IMR-90 (cell line): ENCODE data around the gene PCED1A. TPM values are rescaled to one million over a fixed set of nuclear protein-coding genes. Genes with fewer than 3 reads are reported as not detected.

Source experiments
- ATAC-seq: fragments of 200-7000 bp; cut with Tn5 transposase; 2 replicates; pipeline ENCODE4 v1.9.1; 2020; ENCODE audit warnings: low read depth, mild to moderate bottlenecking, moderate library complexity
- BruUV-seq: library from RNA; stranded (reverse); fragments of 400-500 nt; replicated peaks from 2 replicates; lab custom pipeline; 2021; lab: Mats Ljungman, UMichigan
- CTCF ChIA-PET: fragments of 300-600 bp; formaldehyde crosslinking; extraction: SDS; loops from one replicate; lab custom pipeline; 2021; ENCODE audit warnings: antibody characterized with exemption; lab: Yijun Ruan, JAX
- POLR2A ChIA-PET: fragments of 300-600 bp; sonication (Branson Sonifier 250); formaldehyde crosslinking; loops from one replicate; lab custom pipeline; 2022; ENCODE audit warnings: antibody characterized with exemption; ENCODE audit not compliant: unreplicated experiment; lab: Charles Lee
- DNase-seq: peaks from one replicate; pipeline ENCODE4 v3.0.0; 2013
- H2AFZ ChIP-seq: replicated peaks from 2 replicates; pipeline ENCODE3; 2013; ENCODE audit warnings: low read length, mild to moderate bottlenecking; ENCODE audit not compliant: poor library complexity
- H2AK5ac ChIP-seq: 2 replicates; pipeline ENCODE4 v1.6.1; 2013; ENCODE audit warnings: low read depth, low read length, inconsistent platforms
- H2AK9ac ChIP-seq: replicated peaks from 2 replicates; pipeline ENCODE3; 2013; ENCODE audit warnings: mild to moderate bottlenecking, low read depth, low read length, moderate library complexity; ENCODE audit not compliant: poor library complexity
- H2BK120ac ChIP-seq: 2 replicates; pipeline ENCODE4 v1.6.1; 2013; ENCODE audit warnings: low read depth, low read length, inconsistent platforms
- H2BK15ac ChIP-seq: 3 replicates; pipeline ENCODE4 v1.6.1; 2013; ENCODE audit warnings: low read depth, low read length, inconsistent platforms
- H2BK20ac ChIP-seq: 2 replicates; pipeline ENCODE4 v1.6.1; 2013; ENCODE audit warnings: low read depth, mild to moderate bottlenecking, inconsistent platforms, low read length, moderate library complexity
- H2BK5ac ChIP-seq: 2 replicates; pipeline ENCODE4 v1.6.1; 2013; ENCODE audit warnings: mild to moderate bottlenecking, low read depth, low read length, inconsistent platforms; ENCODE audit not compliant: poor library complexity, severe bottlenecking
- H3K14ac ChIP-seq: replicated peaks from 2 replicates; pipeline ENCODE4 v1.6.1; 2013; ENCODE audit warnings: low read depth, low read length, inconsistent platforms
- H3K18ac ChIP-seq: 2 replicates; pipeline ENCODE4 v1.6.1; 2013; ENCODE audit warnings: low read depth, low read length, control low read depth
- H3K23ac ChIP-seq: 2 replicates; pipeline ENCODE4 v1.6.1; 2013; ENCODE audit warnings: low read depth, low read length, inconsistent platforms
- H3K27ac ChIP-seq: 2 replicates; pipeline ENCODE4 v1.5.1; 2013; ENCODE audit warnings: mild to moderate bottlenecking, control low read depth, low read length; ENCODE audit not compliant: insufficient read depth
- H3K27me3 ChIP-seq: 2 replicates; pipeline ENCODE4 v1.6.1; 2013; ENCODE audit warnings: low read length; ENCODE audit not compliant: control insufficient read depth, insufficient read depth
- H3K36me3 ChIP-seq: 2 replicates; pipeline ENCODE4 v1.6.1; 2013; ENCODE audit warnings: low read length, mixed read lengths; ENCODE audit not compliant: control insufficient read depth, insufficient read depth
- H3K4ac ChIP-seq: 2 replicates; pipeline ENCODE4 v1.6.1; 2013; ENCODE audit warnings: low read depth, low read length, inconsistent platforms
- H3K4me1 ChIP-seq: 2 replicates; pipeline ENCODE4 v1.6.1; 2013; ENCODE audit warnings: low read length, mixed read lengths; ENCODE audit not compliant: control insufficient read depth, insufficient read depth
- H3K4me2 ChIP-seq: 2 replicates; pipeline ENCODE4 v1.6.1; 2013; ENCODE audit warnings: low read depth, mild to moderate bottlenecking, control low read depth, low read length, moderate library complexity
- H3K4me3 ChIP-seq: 2 replicates; pipeline ENCODE4 v1.5.1; 2013; ENCODE audit warnings: low read depth, mild to moderate bottlenecking, control low read depth, low read length, moderate library complexity; ENCODE audit not compliant: insufficient read depth
- H3K56ac ChIP-seq: 2 replicates; pipeline ENCODE4 v1.6.1; 2013; ENCODE audit warnings: low read length, inconsistent platforms; ENCODE audit not compliant: insufficient read depth; ENCODE audit errors: extremely low read depth
- H3K79me1 ChIP-seq, 2 experiments: 2 replicates each; pipeline ENCODE4 v1.6.1; 2013; ENCODE audit warnings: low read length in 2 of 2, inconsistent platforms in 1 of 2, low read depth in 1 of 2
- H3K9ac ChIP-seq: 2 replicates; pipeline ENCODE4 v1.6.1; 2013; ENCODE audit warnings: low read depth, low read length, control low read depth
- H3K9me1 ChIP-seq: 2 replicates; pipeline ENCODE4 v1.6.1; 2013; ENCODE audit warnings: low read length, inconsistent platforms; ENCODE audit not compliant: insufficient read depth
- H3K9me3 ChIP-seq: 2 replicates; pipeline ENCODE4 v1.6.1; 2013; ENCODE audit warnings: low read length; ENCODE audit not compliant: control insufficient read depth, insufficient read depth
- H4K20me1 ChIP-seq: 2 replicates; pipeline ENCODE4 v1.6.1; 2013; ENCODE audit warnings: low read length, inconsistent platforms; ENCODE audit not compliant: insufficient read depth
- H4K5ac ChIP-seq: 2 replicates; pipeline ENCODE4 v1.6.1; 2013; ENCODE audit warnings: mild to moderate bottlenecking, low read depth, low read length, control low read depth
- H4K8ac ChIP-seq, 2 experiments: 2 replicates each; pipeline ENCODE4 v1.6.1; 2013; ENCODE audit warnings: low read depth in 2 of 2, low read length in 2 of 2, control low read depth in 1 of 2, inconsistent platforms in 1 of 2
- H4K91ac ChIP-seq: 2 replicates; pipeline ENCODE4 v1.6.1; 2013; ENCODE audit warnings: low read depth, low read length, inconsistent platforms; ENCODE audit not compliant: insufficient read depth
- BHLHE40 ChIP-seq: fragments of 150-350 bp; IDR thresholded peaks from 2 replicates; pipeline ENCODE4 v1.6.1; 2016; ENCODE audit warnings: mild to moderate bottlenecking, low read depth, low read length
- CEBPB ChIP-seq: IDR thresholded peaks from 2 replicates; pipeline ENCODE4 v1.6.1; 2012; ENCODE audit warnings: low read depth, low read length, improper control_type of control experiment
- CHD1 ChIP-seq: IDR thresholded peaks from 2 replicates; pipeline ENCODE4 v1.6.1; 2012; ENCODE audit warnings: low read depth, low read length, improper control_type of control experiment
- FOS ChIP-seq: fragments of 150-350 bp; IDR thresholded peaks from 2 replicates; pipeline ENCODE4 v1.6.1; 2016; ENCODE audit warnings: low read depth, low read length
- MAFK ChIP-seq: IDR thresholded peaks from 2 replicates; pipeline ENCODE4 v1.6.1; 2012; ENCODE audit warnings: low read depth, low read length, improper control_type of control experiment
- MAZ ChIP-seq: IDR thresholded peaks from 2 replicates; pipeline ENCODE4 v1.6.1; 2012; ENCODE audit warnings: low read depth, mild to moderate bottlenecking, low read length, improper control_type of control experiment, moderate library complexity, borderline replicate concordance
- MXI1 ChIP-seq: IDR thresholded peaks from 2 replicates; pipeline ENCODE4 v1.6.1; 2012; ENCODE audit warnings: low read depth, mild to moderate bottlenecking, low read length, moderate library complexity, borderline replicate concordance
- NFE2L2 ChIP-seq: fragments of 150-350 bp; IDR thresholded peaks from 2 replicates; pipeline ENCODE4 v1.6.1; 2016; ENCODE audit warnings: low read depth, mild to moderate bottlenecking, low read length
- POLR2A ChIP-seq: IDR thresholded peaks from 2 replicates; pipeline ENCODE4 v1.6.1; 2012; ENCODE audit warnings: mild to moderate bottlenecking, low read depth, low read length
- RAD21 ChIP-seq: IDR thresholded peaks from 2 replicates; pipeline ENCODE4 v1.6.1; 2012; ENCODE audit warnings: low read length, improper control_type of control experiment
- RCOR1 ChIP-seq: IDR thresholded peaks from 2 replicates; pipeline ENCODE4 v1.6.1; 2012; ENCODE audit warnings: mild to moderate bottlenecking, low read length, improper control_type of control experiment; ENCODE audit not compliant: insufficient replicate concordance
- SMC3 ChIP-seq: fragments of 150-350 bp; IDR thresholded peaks from 2 replicates; pipeline ENCODE4 v1.6.1; 2016; ENCODE audit warnings: low read depth, mild to moderate bottlenecking, antibody characterized with exemption, low read length, moderate library complexity
- WGBS, 2 experiments: methylation state at CpG; one replicate each; pipeline versions ENCODE4 v1.1.5 to v1.1.7; 2013; ENCODE audit warnings: missing lambda C conversion rate in 2 of 2; ENCODE audit not compliant: insufficient read length in 1 of 2; ENCODE audit errors: extremely low coverage in 2 of 2; 5-methylcytosine and 5-hydroxymethylcytosine counted together
- dilution Hi-C: fragments of 300-500 bp; cut with HindIII; formaldehyde crosslinking; loops from one replicate; pipeline ENCODE4 v1.14.3; 2018; ENCODE audit warnings: low sequenced_read_pairs; ENCODE audit not compliant: unreplicated experiment
- in situ Hi-C: fragments of 300-500 bp; cut with MboI; formaldehyde crosslinking; loops from 3 replicates; pipeline ENCODE4 v1.14.3; 2019; ENCODE audit warnings: low sequenced_read_pairs, inconsistent platforms, mixed read lengths
- intact Hi-C: fragments of 100-400 bp; cut with micrococcal nuclease; formaldehyde crosslinking; loops from 2 replicates; pipeline ENCODE4 v1.10.0; 2022
- polyA plus RNA-seq, 3 experiments: library from polyadenylated mRNA; depleted of rRNA; stranded (reverse); fragments of >200 nt; gene quantifications; 2 replicates each; pipeline ENCODE4 v1.2.3, GENCODE V29; 2012; ENCODE audit warnings: low replicate concordance in 1 of 3
- total RNA-seq: library from RNA; depleted of rRNA; stranded (reverse); fragments of >200 nt; gene quantifications from 2 replicates; pipeline ENCODE4 v1.2.3, GENCODE V29; 2012
- TF ChIP-seq, protein P1 (sequence below): conservative IDR thresholded peaks from 2 replicates; pipeline ENCODE4 v1.5.1; 2012; ENCODE audit warnings: mild to moderate bottlenecking, low read depth, low read length, improper control_type of control experiment
- TF ChIP-seq, protein P2 (sequence below): fragments of 150-350 bp; IDR thresholded peaks from 2 replicates; pipeline ENCODE4 v1.6.1; 2016; ENCODE audit warnings: low read depth, mild to moderate bottlenecking, low read length, moderate library complexity, borderline replicate concordance
- TF ChIP-seq, protein P3 (sequence below): fragments of 150-350 bp; IDR thresholded peaks from 2 replicates; pipeline ENCODE4 v1.6.1; 2017; ENCODE audit warnings: mild to moderate bottlenecking, antibody characterized with exemption, low read length, low read depth

Gene PCED1A
- total and polyA plus RNA-seq, 2 of the 4 experiments (the other 2 are of a cell fraction): 9.7 to 33.4 TPM

DNA sequence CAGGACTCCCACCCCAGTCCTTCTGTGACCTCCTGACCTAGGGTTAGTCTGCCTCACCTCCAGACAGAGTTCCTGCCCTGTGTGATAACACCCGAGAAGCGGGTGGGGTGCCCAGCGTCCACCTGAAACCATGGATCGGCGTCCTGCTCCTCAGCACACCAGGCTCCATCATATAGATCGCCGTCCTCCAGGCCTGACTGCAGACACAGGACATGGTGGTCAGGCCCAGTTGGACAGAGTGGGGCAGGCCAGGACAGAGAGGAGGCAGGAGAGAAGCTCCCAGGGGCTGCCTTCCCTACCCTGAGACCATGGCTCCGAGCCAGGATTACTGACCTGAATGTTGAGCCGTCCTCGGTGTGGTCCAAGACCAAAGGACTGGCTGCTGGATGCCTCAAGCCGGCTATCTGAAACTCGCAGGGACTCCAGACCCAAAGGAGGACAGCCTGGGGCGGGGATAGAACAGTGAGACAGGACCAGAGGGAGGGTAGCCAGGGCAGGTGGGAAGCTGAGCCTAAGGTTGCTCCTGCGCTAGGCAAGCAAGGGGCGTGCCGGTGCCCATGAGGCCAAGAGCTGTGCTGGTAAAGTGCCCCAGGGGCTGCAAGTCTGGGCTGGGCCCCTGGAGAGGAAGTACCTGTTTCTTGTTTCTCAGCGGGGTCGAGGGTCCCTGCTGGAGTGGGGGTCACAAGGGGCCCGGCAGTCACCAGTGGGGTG lies 42.2 kb downstream of the PCED1A start:
- no peaks in the 10 kb centered on the region; the same call in 1 of the 2 replicates for H3K36me3 ChIP-seq
- no peaks in the 10 kb centered on the region; the same call in 1 of the 2 replicates for H3K4me1 ChIP-seq
- H2AK9ac ChIP-seq: no peak overlapping the region
- no peak overlapping the region for H3K4me2 ChIP-seq
- ATAC-seq (no peak), DNase-seq (no peak)
- no peak overlapping the region for H3K23ac ChIP-seq
- peaks cover 41% of the 10 kb centered on the region for H3K27me3 ChIP-seq
- H2AFZ ChIP-seq: no peak overlapping the region
- POLR2A ChIA-PET: interaction anchor here (0.5 kb wide), 1 partner anchor 374 kb away, joined by 4 read pairs; no protein-coding TSS in a partner anchor
- H4K8ac ChIP-seq: no peak overlapping the region
- BruUV-seq: no TSS peak
- H2BK20ac ChIP-seq: no peak overlapping the region
- intact Hi-C loops: no loop called here
- no peak overlapping the region for H3K9ac ChIP-seq
- no peaks in the 10 kb centered on the region for H3K79me1 ChIP-seq
- no peak overlapping the region for H3K4me3 ChIP-seq
- no peak overlapping the region for H4K91ac ChIP-seq
- dilution Hi-C loops: no loop called here
- H3K18ac ChIP-seq: no peak overlapping the region
- H2AK5ac ChIP-seq: no peak overlapping the region
- no peak overlapping the region for H2BK120ac ChIP-seq
- no peaks in the 10 kb centered on the region for H4K20me1 ChIP-seq
- H2BK15ac ChIP-seq: no peak overlapping the region
- H3K56ac ChIP-seq: no peak overlapping the region
- 0 out of 2 replicates have a peak, but pooled peaks cover 7% of the 10 kb centered on the region for H3K9me3 ChIP-seq
- H2BK5ac ChIP-seq: no peak overlapping the region
- H3K14ac ChIP-seq: no peak overlapping the region
- no peak overlapping the region for H3K4ac ChIP-seq
- H3K27ac ChIP-seq: no peak overlapping the region
- no peaks in the 10 kb centered on the region for H3K9me1 ChIP-seq
- H4K5ac ChIP-seq: no peak overlapping the region
- WGBS, 2 experiments: 93% methylated on average over 8 of the region's 19 CpGs; no CpG with 5 or more reads in 1 of the 2 experiments
- CTCF ChIA-PET: no interaction called here
- in situ Hi-C loops: no loop called here
- no peak for TF ChIP-seq MXI1
- no peak for TF ChIP-seq FOS
- TF ChIP-seq, protein P1, sequence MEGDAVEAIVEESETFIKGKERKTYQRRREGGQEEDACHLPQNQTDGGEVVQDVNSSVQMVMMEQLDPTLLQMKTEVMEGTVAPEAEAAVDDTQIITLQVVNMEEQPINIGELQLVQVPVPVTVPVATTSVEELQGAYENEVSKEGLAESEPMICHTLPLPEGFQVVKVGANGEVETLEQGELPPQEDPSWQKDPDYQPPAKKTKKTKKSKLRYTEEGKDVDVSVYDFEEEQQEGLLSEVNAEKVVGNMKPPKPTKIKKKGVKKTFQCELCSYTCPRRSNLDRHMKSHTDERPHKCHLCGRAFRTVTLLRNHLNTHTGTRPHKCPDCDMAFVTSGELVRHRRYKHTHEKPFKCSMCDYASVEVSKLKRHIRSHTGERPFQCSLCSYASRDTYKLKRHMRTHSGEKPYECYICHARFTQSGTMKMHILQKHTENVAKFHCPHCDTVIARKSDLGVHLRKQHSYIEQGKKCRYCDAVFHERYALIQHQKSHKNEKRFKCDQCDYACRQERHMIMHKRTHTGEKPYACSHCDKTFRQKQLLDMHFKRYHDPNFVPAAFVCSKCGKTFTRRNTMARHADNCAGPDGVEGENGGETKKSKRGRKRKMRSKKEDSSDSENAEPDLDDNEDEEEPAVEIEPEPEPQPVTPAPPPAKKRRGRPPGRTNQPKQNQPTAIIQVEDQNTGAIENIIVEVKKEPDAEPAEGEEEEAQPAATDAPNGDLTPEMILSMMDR: no peak
- TF ChIP-seq CHD1: no peak
- TF ChIP-seq MAFK: no peak
- TF ChIP-seq RAD21: no peak
- TF ChIP-seq, protein P2, sequence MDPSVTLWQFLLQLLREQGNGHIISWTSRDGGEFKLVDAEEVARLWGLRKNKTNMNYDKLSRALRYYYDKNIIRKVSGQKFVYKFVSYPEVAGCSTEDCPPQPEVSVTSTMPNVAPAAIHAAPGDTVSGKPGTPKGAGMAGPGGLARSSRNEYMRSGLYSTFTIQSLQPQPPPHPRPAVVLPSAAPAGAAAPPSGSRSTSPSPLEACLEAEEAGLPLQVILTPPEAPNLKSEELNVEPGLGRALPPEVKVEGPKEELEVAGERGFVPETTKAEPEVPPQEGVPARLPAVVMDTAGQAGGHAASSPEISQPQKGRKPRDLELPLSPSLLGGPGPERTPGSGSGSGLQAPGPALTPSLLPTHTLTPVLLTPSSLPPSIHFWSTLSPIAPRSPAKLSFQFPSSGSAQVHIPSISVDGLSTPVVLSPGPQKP: no peak
- TF ChIP-seq, protein P3, sequence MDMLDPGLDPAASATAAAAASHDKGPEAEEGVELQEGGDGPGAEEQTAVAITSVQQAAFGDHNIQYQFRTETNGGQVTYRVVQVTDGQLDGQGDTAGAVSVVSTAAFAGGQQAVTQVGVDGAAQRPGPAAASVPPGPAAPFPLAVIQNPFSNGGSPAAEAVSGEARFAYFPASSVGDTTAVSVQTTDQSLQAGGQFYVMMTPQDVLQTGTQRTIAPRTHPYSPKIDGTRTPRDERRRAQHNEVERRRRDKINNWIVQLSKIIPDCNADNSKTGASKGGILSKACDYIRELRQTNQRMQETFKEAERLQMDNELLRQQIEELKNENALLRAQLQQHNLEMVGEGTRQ: no peak
- TF ChIP-seq RCOR1: no peak
- TF ChIP-seq BHLHE40: no peak
- no peak for TF ChIP-seq NFE2L2
- no peak for TF ChIP-seq POLR2A
- TF ChIP-seq CEBPB: no peak
- no peak for TF ChIP-seq SMC3
- TF ChIP-seq MAZ: no peak
